Measurements from ENCODE around the gene MEPCE.
"Not testable (repeated sequence)": the region's sequence is repeated elsewhere in the genome, so short reads cannot be mapped to it uniquely, and the experiment has no call there.

DNA sequence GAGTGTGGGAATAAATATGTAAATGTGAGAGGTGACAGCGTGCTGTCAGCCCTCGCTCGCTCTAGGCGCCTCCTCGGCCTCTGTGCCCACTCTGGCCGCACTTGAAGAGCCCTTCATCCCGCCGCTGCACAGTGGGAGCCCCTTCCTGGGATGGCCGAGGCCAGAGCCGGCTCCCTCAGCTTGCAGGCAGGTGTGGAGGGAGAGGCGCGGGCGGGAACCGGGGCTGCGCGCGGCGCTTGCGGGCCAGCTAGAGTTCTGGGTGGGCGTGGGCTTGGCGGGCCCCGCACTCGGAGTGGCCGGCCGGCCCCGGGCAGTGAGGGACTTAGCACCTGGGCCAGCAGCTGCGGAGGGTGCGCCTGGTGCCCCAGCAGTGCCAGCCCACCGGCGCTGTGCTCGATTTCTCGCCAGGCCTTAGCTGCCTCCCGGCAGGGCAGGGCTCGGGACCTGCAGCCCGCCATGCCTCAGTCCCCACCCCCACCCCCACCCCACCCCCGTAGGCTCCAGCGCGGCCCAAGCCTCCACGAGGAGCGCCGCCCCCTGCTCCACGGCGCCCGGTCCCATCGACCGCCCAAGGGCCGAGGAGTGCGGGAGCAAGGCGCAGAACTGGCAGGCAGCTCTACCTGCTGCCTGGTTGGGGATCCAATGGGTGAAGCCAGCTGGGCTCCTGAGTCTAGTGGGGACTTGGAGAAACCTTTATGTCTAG is 47.9 kb upstream of the MEPCE start:
- TF ChIP-seq, protein P1, sequence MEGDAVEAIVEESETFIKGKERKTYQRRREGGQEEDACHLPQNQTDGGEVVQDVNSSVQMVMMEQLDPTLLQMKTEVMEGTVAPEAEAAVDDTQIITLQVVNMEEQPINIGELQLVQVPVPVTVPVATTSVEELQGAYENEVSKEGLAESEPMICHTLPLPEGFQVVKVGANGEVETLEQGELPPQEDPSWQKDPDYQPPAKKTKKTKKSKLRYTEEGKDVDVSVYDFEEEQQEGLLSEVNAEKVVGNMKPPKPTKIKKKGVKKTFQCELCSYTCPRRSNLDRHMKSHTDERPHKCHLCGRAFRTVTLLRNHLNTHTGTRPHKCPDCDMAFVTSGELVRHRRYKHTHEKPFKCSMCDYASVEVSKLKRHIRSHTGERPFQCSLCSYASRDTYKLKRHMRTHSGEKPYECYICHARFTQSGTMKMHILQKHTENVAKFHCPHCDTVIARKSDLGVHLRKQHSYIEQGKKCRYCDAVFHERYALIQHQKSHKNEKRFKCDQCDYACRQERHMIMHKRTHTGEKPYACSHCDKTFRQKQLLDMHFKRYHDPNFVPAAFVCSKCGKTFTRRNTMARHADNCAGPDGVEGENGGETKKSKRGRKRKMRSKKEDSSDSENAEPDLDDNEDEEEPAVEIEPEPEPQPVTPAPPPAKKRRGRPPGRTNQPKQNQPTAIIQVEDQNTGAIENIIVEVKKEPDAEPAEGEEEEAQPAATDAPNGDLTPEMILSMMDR (conservative IDR thresholded peaks at IDR 0.05 in 1 of 2, IDR thresholded peaks at IDR 0.05 in 1 of 2; ENCODE audit: extremely low read depth in 1 of 2, insufficient read depth in 1 of 2, low read depth in 1 of 2, low read length in 2 of 2): not testable (repeated sequence)
- TF ChIP-seq EZH2 (IDR thresholded peaks at IDR 0.05; ENCODE audit: borderline replicate concordance, low read length): not testable (repeated sequence)

All from mammary epithelial cell (primary cell).